ENCODE measurements around the gene ACSS1. TPM values are rescaled to one million over a fixed set of nuclear protein-coding genes. Genes with fewer than 3 reads are reported as not detected.

Gene ACSS1
- total RNA-seq, 1 experiment from 2014 or later: 17.6 TPM

DNA sequence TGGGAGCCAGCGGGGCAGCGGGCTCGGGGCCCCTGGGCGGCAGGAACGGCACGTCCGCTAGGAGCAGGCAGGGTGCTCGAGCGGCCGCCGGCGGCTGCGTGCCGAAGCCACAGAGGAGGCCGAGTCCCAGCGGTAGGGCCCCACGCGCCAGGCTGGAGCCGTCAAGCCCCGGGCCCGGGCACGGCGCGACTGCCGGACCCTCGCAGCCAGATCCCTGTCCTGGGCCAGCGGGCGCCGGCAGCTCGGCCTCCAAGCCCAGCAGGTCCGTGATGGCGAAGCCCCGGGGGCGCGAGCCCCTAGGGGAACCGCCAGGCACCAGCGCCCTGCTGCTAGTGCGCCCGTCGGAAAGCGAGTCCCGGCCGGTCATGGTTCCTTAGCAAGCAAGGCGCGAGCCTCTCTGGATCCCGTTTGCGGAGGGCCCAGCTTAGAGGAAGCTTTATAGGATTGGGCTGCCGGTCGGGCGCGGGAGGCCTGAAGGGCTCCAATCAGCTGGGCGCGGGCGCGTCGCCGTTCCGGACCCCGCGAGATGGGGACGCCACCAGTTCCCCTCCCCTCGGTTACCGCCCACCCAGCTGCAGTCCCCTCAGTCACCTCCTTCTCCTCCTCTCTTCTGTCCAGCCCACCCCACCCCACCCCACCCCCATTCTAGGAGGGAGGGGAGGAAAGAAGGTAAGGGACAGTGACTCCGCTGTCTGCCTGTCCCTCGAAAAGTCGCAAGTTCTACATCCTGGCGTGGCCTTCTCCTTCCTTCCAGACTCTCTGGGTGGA is 24.0 kb upstream of the ACSS1 start, which contains the start of gene VSX1:
TSS of gene VSX1 (minus strand) at position 412 of the 768 bp plus-strand sequence. CDS start at position 367, 45 bp downstream.
- in situ Hi-C loops (cut with HindIII; ENCODE audit: low pct_unique_long_range_greater_than_20kb, low sequenced_read_pairs): no loop called here
- DNase-seq (ENCODE audit: low read depth): no peak

DNA sequence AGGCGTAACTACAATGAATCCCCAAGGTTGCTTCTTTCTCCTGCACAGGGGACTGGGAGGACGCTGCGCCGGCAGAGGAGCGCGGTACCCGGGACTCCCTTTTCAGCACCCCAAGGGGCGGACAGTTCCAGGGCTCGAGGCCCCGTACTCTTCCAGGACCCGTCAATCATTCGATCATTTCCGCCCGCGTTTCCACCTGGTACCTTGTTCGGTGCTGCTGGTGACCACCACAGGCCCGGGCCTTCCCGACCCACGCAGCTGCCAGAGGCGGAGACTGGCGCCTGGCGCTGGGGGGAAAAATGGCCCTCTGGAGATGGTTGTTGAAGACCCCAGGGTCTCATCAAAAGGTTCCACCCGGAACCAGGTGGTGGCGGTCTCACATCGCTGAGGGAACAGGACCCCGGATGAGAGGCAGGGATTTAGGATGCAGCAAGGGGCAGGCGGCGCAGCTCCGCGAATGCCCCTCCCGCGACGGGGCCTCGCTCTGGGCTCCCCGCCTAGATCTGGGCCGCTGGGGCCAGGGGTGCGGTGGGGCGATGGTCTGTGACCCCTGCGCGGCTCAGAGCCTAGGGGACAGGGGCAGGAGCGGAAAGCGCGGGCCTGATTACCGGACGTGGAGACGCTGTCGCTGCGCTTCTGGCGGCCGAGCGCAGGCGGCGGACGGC is 23.3 kb upstream of the ACSS1 start:
- in situ Hi-C loops (cut with HindIII; ENCODE audit: low pct_unique_long_range_greater_than_20kb, low sequenced_read_pairs): no loop called here

DNA sequence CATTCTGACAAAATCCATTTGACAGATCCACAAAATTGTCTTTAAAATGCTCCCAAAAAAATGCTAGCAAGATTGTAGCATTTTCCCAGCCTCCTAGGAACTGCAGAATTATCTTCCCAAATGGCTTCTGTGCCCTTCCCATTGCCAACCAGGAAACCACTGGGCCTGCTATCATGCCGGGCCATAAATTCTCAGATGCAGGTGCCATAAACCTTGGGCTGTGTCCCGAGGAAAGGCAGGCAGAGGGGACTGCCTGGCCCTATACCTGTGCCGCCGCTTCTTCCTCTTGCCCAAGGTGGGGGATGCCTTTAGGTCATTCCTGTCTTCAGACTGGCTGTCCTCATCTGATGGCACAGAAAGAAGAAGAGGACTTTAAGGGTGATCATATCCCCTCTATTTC is 21.2 kb upstream of the ACSS1 start:
- DNase-seq (ENCODE audit: low read depth): no peak
- in situ Hi-C loops (cut with HindIII; ENCODE audit: low pct_unique_long_range_greater_than_20kb, low sequenced_read_pairs): no loop called here

More for the DNA sequence above, 23.3 kb upstream of the ACSS1 start:
- no peak for DNase-seq (ENCODE audit: low read depth)

DNA sequence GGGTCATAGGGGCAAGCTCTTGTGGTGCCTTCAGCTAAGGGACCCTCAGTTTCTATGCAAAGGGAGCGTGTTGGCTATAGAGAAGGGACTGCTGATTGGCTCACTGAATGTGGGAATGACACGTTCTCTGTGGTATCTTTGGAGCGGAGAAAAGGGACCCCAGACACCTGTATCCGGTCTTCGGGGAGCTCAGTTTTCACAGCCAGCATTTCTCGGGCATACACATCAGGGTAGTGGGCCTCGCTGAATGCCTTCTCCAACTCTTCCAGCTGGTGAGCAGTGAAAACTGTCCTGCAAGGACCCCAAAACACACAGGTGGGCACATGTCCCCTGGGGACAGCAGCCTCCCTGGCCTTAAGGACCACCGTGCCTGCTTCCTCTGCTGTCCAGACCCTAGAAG is 20.7 kb upstream of the ACSS1 start:
- in situ Hi-C loops (cut with HindIII; ENCODE audit: low pct_unique_long_range_greater_than_20kb, low sequenced_read_pairs): no loop called here
- no peak for DNase-seq (ENCODE audit: low read depth)

DNA sequence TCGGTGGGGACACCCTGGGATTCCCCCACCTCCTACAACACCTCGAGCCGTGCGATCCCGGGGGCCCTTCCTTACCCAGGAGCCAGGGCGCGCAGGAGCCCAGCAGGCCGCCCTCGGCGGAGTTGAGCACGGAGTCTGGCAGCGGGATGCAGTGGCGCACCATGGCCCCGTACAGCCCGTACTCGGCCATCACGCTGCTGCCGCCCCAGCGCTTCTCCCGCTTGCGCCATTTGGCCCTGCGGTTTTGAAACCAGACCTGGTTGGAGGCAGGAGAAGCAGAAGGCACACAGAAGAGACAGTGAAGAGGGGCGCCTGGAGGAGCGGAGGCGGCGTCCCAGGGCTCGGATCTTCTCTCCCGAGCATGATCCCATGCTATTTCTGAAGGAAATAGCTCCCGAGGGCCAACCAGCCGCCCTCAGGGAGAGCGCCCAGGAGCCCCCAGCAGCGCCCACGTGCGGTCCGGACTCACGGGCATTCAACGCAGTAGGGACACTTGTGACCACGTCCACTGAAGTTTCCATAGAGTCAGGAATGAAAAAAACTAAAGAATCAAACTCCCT is 19.8 kb upstream of the ACSS1 start:
- in situ Hi-C loops (cut with HindIII; ENCODE audit: low pct_unique_long_range_greater_than_20kb, low sequenced_read_pairs): no loop called here
- no peak for DNase-seq (ENCODE audit: low read depth)

DNA sequence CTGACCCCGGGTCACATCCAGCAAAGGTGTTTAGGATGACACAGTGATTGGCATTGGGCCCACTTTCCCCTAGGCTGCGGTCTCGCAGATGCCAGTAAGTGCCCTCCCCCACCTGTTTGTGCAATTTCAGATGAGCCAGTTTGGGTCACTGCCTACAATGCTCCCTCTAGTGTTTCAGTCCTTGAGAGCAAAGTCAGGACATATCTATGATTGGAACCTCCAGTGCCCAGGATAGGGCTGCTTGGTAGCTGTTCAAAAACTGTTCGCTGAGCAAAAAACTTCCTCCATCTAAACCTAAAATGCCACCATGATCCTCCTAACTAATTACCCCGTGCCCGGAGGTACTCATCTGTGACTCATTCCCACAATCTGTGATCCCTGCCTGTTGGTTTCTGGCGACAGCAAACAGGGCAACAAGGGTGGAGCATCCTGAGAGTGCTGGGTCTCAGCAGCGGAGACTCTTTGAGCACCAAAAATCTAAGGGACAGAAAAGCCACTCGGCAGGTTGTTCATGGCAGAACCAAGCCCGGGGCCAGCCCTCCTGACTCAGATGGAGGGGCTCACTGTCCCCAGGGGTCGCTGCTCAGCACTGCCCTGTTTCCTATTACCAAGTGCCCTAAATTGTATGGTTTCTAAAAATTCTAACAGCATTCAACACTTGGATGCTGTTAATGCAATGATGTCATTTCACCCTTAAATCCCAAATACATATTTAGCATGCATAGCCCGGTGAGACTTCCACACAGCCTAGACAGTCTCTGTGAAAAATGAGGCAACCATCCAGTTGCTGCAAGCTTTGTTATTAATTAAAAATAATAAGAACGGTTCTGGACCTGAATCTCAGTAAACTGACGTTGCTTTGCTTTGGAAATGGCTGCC is 19.0 kb upstream of the ACSS1 start:
- DNase-seq (ENCODE audit: low read depth): peak; percentile 15
- in situ Hi-C loops (cut with HindIII; ENCODE audit: low pct_unique_long_range_greater_than_20kb, low sequenced_read_pairs): no loop called here

DNA sequence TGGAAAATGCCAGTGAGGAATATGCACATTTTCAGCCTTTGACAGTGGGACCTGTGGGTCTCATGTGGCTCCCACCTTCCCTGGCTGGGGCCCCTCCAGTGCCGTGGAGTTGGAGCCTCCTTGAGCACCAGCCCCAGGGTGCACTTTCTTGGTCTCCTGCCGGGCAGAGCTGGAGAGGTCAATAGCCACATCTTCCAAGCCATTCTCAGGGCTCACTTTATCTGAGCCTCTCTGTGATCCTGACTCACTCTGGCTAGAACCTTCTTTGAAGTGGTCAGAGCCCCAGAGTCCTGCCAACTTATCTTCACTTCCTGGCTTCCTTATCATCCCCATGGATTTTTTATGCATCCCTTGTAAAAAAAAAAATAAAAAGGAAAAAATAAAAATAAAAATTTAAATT is 18.3 kb upstream of the ACSS1 start:
- DNase-seq (ENCODE audit: low read depth): no peak
- in situ Hi-C loops (cut with HindIII; ENCODE audit: low pct_unique_long_range_greater_than_20kb, low sequenced_read_pairs): no loop called here

DNA sequence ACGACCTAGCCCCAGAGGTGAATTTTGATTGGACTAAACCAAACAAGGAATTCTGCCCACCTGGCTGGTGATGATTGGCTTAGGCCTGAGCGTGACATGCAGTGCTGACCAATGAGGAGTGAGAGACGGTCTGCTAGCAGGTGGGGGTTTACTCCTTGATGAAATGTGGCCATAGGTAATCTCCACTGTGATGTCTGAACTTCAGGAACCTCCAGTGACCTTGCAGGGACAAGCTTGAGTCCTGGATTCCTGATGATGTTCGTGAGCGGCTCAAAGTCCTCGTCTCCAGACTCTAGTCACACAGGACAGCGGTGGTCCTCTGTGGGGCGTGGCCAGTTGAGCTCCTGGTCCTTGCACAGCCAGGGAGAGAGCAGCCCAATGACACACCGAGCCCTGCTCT is 15.6 kb upstream of the ACSS1 start:
- DNase-seq (ENCODE audit: low read depth): no peak
- in situ Hi-C loops (cut with HindIII; ENCODE audit: low pct_unique_long_range_greater_than_20kb, low sequenced_read_pairs): no loop called here

DNA sequence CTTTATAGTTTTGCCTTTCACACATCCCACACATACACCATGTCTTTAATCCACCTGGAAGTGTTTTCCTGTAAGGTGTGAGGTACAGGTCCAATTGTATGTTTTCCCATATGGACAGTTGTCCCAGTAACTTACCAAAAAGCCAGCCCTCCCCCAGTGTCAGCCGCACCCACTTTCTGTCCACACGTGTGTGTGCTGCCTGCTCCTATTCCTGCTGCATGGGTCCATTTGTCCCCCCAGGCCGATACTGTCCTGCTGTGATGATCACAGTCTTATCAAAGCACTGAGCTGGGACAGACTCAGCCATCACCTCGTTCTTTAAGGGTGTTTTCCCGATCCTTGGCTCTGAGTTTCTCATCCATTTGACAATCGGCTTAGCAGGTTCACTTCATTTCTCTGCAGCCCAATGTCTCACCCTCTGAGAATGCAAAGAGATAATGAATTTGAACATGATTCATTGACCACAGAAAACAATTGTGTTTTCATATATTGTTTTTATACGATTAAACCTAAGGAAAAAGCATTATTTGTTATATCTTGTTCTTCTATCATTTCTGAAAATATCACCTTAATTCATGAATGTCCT is 14.4 kb upstream of the ACSS1 start:
- DNase-seq (ENCODE audit: low read depth): no peak
- in situ Hi-C loops (cut with HindIII; ENCODE audit: low pct_unique_long_range_greater_than_20kb, low sequenced_read_pairs): no loop called here

DNA sequence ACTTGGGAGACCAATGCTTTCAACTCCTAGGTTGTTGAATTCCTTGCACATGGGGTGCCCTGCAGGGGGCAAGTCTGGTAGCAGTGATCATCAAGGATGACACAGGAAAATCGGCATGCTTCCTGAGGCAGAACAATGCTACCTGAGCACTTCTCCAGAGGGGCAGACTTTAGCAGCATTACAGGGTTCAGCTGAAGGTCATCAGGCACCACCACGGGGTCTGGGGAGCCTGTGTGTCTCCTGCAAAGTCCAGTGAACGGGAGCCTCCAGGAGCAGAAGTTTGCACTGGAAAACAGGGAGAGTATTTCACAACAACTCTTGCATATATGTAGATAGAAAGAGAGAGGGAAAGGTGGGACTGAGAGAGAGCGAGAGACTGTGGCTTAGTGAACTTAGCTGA is 13.8 kb upstream of the ACSS1 start:
- no peak for DNase-seq (ENCODE audit: low read depth)
- in situ Hi-C loops (cut with HindIII; ENCODE audit: low pct_unique_long_range_greater_than_20kb, low sequenced_read_pairs): no loop called here

DNA sequence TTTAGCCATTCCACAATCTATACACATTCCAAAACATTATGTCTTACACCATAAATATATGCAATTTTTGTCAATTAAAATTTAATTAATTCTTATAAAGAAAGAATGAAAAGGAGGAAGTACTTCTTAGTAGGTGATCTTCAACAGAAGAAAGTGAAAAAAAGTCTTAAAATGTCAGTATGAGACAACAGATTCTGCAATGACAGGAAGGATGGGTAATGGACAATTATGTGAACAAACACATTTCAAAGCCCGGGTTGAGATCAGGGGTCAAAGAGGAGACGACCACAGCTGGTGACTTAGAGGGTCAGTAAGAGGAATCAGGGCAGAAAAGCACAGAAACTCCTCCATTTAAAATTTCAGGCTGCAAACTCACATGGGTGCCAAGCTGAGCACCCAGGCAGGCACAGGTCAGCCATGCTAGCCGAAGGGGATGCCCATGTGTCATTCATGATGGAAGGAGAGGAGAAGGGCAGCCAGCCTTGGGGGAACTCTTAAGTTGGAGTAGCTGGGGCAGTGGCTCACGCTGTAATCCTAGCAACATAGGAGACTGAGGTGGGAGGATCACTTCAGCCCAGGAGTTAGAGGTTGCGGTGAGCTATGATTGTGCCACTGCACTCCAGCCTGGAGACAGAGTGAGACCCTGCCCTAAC is 13.0 kb upstream of the ACSS1 start:
- in situ Hi-C loops (cut with HindIII; ENCODE audit: low pct_unique_long_range_greater_than_20kb, low sequenced_read_pairs): no loop called here

DNA sequence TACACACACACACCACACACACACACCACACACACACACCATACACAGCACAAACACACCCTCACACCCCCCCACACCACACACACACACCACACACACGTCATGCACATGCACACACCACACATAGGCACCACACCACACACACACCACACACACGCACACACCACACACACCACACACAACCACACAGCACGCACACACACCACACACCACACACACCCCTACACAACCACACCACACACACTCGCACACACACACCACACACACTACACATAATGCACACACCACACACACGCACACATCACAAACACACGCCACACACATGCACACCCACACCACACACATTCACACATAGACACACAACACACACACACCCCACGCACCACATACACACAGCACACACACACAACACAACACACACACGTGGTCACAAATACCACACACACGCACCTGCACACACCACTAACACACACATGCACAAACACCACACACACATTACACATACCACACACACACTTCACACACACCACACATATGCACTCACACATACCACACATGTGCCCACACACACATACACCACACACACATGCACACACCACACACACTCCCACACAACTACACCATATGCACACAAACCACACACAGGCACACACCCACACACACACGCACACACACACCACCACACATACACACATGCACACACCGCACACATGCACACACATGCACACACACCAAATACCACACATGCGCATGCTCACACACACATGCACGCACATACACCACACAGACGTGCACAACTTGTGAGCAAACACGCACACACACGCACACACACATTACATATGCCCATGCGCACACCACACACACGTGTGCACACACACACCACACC is 9.4 kb upstream of the ACSS1 start:
- in situ Hi-C loops (cut with HindIII; ENCODE audit: low pct_unique_long_range_greater_than_20kb, low sequenced_read_pairs): no loop called here

More for the DNA sequence above, 13.0 kb upstream of the ACSS1 start:
- no peak for DNase-seq (ENCODE audit: low read depth)

DNA sequence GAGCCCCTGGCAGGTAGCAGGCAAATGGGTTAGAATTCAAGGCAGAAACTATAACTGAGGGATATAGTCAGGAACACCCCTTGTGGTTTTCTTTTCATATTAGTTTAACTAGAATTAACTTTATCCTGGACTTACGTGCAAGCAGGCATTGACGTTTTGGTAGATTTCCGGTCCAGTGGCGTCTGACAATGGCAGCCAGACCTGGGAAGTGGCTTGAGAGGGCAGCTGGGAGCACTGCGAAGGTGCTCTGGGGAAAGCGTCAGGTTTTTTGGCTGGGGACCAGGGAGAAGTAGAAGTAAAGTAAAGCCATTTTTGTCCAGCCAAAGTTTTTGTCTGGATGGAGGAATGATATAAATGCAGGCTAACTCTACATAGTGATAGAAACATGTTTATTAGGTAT is 8.4 kb upstream of the ACSS1 start:
- no peak for DNase-seq (ENCODE audit: low read depth)
- in situ Hi-C loops (cut with HindIII; ENCODE audit: low pct_unique_long_range_greater_than_20kb, low sequenced_read_pairs): no loop called here

More for the DNA sequence above, 9.4 kb upstream of the ACSS1 start:
- DNase-seq (ENCODE audit: low read depth): no peak

DNA sequence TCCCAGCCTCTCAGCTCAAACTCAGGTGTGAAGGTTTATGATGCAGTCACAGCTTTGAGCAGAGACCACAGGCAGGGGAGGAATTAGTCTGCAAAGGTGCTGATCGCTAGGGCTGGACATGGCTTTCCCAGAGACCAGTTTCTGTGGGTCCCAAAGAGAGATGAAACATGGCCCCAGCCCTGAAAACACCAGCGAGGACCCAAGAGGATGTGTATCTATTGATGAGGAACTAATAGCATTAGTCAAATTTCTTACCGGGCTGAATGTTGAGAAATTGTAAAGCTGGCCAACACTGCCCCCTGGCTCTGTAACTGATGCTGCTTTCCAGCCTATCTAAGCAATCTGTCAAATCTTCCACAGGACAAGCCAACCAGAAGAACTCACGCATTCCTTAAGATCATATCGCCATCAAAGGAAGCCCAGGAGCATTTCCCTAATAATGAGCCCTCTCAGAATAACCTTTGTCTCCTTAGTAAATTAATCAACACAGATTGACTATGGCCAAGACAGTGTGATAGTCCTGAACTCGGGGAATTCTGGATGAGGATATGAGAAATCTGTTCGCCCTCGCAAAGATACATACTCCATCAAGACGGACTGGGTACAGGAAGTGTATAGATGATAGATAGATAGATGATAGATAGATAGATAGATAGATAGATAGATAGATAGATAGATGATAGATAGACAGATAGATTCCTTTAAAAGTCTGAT is 7.8 kb upstream of the ACSS1 start:
- in situ Hi-C loops (cut with HindIII; ENCODE audit: low pct_unique_long_range_greater_than_20kb, low sequenced_read_pairs): no loop called here

DNA sequence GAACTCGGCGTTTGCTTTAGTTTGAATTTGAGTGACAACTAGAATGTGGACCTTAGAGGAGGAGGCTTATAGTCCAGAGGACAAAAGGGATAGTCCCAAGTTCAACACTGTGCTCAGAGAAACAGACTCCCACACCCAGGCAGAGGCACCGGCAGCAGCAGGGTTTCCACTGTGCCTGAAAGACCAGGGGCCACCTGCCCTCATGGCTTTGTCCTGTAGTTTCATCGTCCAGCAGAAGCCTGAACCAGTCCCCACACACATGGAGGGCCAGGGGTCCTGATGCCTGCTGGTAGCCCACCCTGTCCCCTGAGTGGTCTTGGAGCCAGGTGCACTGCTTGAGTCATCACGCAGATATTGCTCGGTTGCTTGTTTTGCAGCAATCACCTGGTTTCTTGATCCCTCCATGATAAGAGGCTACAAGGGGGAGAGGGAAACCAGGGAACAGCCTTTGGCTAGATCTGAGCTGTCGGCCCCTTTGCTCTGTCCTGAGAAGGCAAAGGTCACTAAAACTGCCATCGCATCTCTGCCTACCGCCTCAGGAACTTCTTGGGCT is 7.2 kb upstream of the ACSS1 start:
- in situ Hi-C loops (cut with HindIII; ENCODE audit: low pct_unique_long_range_greater_than_20kb, low sequenced_read_pairs): no loop called here
- no peak for DNase-seq (ENCODE audit: low read depth)

More for the DNA sequence above, 7.8 kb upstream of the ACSS1 start:
- peak; percentile 44 for DNase-seq (ENCODE audit: low read depth)

DNA sequence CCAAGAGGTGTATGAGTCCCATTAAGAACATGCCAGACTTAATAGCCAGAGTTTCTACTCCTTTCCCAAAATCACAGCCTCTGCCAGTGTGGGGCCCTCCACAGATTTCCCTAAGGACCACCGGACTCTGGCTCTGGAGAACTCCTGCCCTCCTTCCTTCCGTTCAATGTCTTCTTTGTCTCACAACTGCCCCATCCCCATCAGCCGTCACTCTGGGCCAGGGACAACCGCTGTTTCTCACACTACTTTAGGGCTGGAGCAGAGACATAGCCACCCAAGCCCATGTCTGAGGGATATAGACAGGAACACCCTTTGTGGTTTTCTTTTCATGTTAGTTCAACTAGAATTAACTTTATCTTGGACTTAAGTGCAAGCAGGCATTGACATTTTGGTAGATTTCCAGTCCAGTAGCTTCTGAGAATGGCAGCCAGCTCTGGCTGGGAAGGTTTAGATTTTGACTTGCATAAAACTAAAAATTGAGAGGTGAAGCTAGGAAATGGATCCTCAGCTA is 6.7 kb upstream of the ACSS1 start:
- DNase-seq (ENCODE audit: low read depth): no peak
- in situ Hi-C loops (cut with HindIII; ENCODE audit: low pct_unique_long_range_greater_than_20kb, low sequenced_read_pairs): no loop called here

Measured in Caki2 (cell line).